PC-9 (cell line): ENCODE results near the gene SLC37A4.

ENCODE experiments used
- CTCF ChIP-seq: fragments of 200-600 bp; sonication (generic); conservative IDR thresholded peaks from 2 replicates; pipeline ENCODE4 v1.6.1; 2017; ENCODE audit warnings: mixed run types, antibody characterized with exemption, mild to moderate bottlenecking, moderate library complexity
- EZH2 ChIP-seq: fragments of 200-600 bp; sonication (generic); IDR thresholded peaks from 2 replicates; pipeline ENCODE4 v1.8.0; 2017; ENCODE audit warnings: antibody characterized with exemption, low read depth

DNA sequence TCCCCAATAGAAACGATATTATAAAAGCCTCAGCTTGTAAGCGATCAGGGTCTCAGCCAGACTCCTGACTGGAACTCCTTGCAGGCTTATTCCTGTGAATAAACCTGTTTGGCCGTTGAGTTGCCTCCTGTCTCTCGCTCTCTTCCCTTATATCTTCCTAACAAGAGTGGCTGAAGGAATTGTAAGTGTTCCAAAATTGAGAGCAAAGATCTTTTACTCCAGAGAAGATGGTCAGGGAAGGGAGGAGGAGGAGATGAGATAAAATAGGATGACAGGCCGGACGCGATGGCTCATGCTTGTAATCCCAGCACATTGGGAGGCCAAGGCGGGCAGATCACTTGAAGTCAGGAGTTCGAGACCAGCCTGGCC, 1.2 kb upstream of the SLC37A4 start:
- no peak for TF ChIP-seq CTCF
- no peak for TF ChIP-seq EZH2
